A549 (cell line): ENCODE results near the gene WNT5B.

Experiments
- EP300 ChIP-seq, 2 experiments: fragments of >200 bp; sonication (Bioruptor Twin); formaldehyde crosslinking; IDR thresholded peaks; 2 replicates in 1 of 2; 3 replicates in 1 of 2; pipeline ENCODE4 v1.6.1; 2016 to 2017
- ESRRA ChIP-seq: fragments of 150-350 bp; IDR thresholded peaks from 2 replicates; pipeline ENCODE4 v1.6.1; 2014; ENCODE audit warnings: mild to moderate bottlenecking, low read length, borderline replicate concordance
- GATA3 ChIP-seq: IDR thresholded peaks from 2 replicates; pipeline ENCODE4 v1.6.1; 2012; ENCODE audit warnings: borderline replicate concordance
- KDM1A ChIP-seq: fragments of 200-600 bp; sonication (generic); IDR thresholded peaks from 2 replicates; pipeline ENCODE4 v1.6.1; 2016; ENCODE audit warnings: low read depth, mild to moderate bottlenecking
- NFE2L2 ChIP-seq: fragments of 150-350 bp; conservative IDR thresholded peaks from 2 replicates; pipeline ENCODE4 v1.6.1; 2014; ENCODE audit warnings: low read length
- POLR2A ChIP-seq: IDR thresholded peaks from 2 replicates; pipeline ENCODE4 v1.6.1; 2012; ENCODE audit warnings: mild to moderate bottlenecking, low read length
- RFX5 ChIP-seq: fragments of 450-650 bp; IDR thresholded peaks from 2 replicates; pipeline ENCODE4 v1.7.1; 2014; ENCODE audit warnings: antibody characterized with exemption, mild to moderate bottlenecking, moderate library complexity
- TF ChIP-seq, protein P1 (sequence below): IDR thresholded peaks from 2 replicates; pipeline ENCODE4 v1.6.1; 2012
- TF ChIP-seq, protein P2 (sequence below): fragments of >200 bp; sonication (Bioruptor Twin); formaldehyde crosslinking; IDR thresholded peaks from 3 replicates; pipeline ENCODE4 v1.5.1; 2016

DNA sequence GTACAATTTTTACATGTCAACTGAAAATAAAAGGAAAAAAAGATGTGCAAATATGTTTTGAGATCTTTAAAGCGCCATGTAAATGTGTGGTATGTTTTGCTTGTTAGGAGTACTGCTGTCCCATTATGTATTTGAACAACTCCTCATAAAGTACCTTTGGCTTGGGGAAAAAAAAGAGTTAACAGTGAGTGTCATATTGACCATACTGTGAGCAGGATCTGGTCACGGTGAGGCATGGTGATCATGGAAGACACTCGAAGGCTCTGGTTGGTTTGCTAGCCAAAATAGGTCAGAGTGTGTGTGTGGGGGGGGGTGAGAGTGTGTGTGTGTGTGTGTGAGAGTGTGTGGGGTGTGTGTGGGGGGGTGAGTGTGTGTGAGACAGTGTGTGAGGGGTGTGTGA lies 24.6 kb upstream of the WNT5B start:
- no peak for TF ChIP-seq EP300 (IDR thresholded peaks at IDR 0.05)
- TF ChIP-seq POLR2A: no peak
- TF ChIP-seq, protein P1, sequence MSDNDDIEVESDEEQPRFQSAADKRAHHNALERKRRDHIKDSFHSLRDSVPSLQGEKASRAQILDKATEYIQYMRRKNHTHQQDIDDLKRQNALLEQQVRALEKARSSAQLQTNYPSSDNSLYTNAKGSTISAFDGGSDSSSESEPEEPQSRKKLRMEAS: no peak
- no peak for TF ChIP-seq NFE2L2
- TF ChIP-seq, protein P2, sequence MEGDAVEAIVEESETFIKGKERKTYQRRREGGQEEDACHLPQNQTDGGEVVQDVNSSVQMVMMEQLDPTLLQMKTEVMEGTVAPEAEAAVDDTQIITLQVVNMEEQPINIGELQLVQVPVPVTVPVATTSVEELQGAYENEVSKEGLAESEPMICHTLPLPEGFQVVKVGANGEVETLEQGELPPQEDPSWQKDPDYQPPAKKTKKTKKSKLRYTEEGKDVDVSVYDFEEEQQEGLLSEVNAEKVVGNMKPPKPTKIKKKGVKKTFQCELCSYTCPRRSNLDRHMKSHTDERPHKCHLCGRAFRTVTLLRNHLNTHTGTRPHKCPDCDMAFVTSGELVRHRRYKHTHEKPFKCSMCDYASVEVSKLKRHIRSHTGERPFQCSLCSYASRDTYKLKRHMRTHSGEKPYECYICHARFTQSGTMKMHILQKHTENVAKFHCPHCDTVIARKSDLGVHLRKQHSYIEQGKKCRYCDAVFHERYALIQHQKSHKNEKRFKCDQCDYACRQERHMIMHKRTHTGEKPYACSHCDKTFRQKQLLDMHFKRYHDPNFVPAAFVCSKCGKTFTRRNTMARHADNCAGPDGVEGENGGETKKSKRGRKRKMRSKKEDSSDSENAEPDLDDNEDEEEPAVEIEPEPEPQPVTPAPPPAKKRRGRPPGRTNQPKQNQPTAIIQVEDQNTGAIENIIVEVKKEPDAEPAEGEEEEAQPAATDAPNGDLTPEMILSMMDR: no peak
- TF ChIP-seq GATA3: no peak
- TF ChIP-seq RFX5: no peak
- TF ChIP-seq KDM1A: no peak
- TF ChIP-seq ESRRA: no peak
